Measurements from ENCODE around the gene FBH1. TPM values are rescaled to one million over a fixed set of nuclear protein-coding genes. Genes with fewer than 3 reads are reported as not detected.

The FBH1 gene
- polyA plus RNA-seq, 1 donor from 2014 or later, result 41.1 TPM

GRCh38 chr10:5983774-5984173, 93.7 kb downstream of the FBH1 start:
- Histone ChIP-seq H3K4me3 (ENCODE audit: low read length) (no peak overlapping the region), H3K9me2 (ENCODE audit: insufficient read depth, low read length) (no peaks in the 10 kb centered on the region), H3K9ac (ENCODE audit: low read length) (no peak overlapping the region), H3K9me3 (ENCODE audit: low read length) (no peaks in the 10 kb centered on the region), H2AFZ (ENCODE audit: low read depth, low read length) (no peak overlapping the region), H3K36me3 (ENCODE audit: insufficient read depth, low read length) (no peaks in the 10 kb centered on the region), H3K4me2 (ENCODE audit: low read length) (no peak overlapping the region), H3K79me2 (replicated peaks; ENCODE audit: insufficient read depth, low read length) (no peaks in the 10 kb centered on the region), H3K27me3 (ENCODE audit: insufficient read depth, low read depth, low read length) (peaks cover 16% of the 10 kb centered on the region), H3K27ac (ENCODE audit: low read length) (no peak overlapping the region), H4K20me1 (ENCODE audit: insufficient read depth) (no peaks in the 10 kb centered on the region), H3F3A (ENCODE audit: insufficient read depth, low read length, poor library complexity, severe bottlenecking) (no peaks in the 10 kb centered on the region)
- no peak for TF ChIP-seq MXI1 (conservative IDR thresholded peaks at IDR 0.05; ENCODE audit: poor library complexity, severe bottlenecking)
- no peak for TF ChIP-seq TAF1 (IDR thresholded peaks at IDR 0.05; ENCODE audit: low read depth)
- no peak for TF ChIP-seq EP300 (conservative IDR thresholded peaks at IDR 0.05; ENCODE audit: poor library complexity, severe bottlenecking)
- no peak for TF ChIP-seq POLR2AphosphoS5 (IDR thresholded peaks at IDR 0.05)
- TF ChIP-seq EZH2 (IDR thresholded peaks at IDR 0.05; ENCODE audit: borderline replicate concordance, insufficient read depth, low read length, poor library complexity, severe bottlenecking), result no peak
- no peak for TF ChIP-seq RAD21 (conservative IDR thresholded peaks at IDR 0.05)
- TF ChIP-seq REST (IDR thresholded peaks at IDR 0.05; ENCODE audit: borderline replicate concordance), result no peak
- TF ChIP-seq CTCF (IDR thresholded peaks at IDR 0.05; ENCODE audit: poor library complexity, severe bottlenecking), result no peak
- TF ChIP-seq SMC3 (conservative IDR thresholded peaks at IDR 0.05; ENCODE audit: poor library complexity), result no peak

GRCh38 chr10:5985029-5985428, 95.0 kb downstream of the FBH1 start:
- Histone ChIP-seq H3F3A (ENCODE audit: insufficient read depth, low read length, poor library complexity, severe bottlenecking) (no peaks in the 10 kb centered on the region), H4K20me1 (ENCODE audit: insufficient read depth) (no peaks in the 10 kb centered on the region), H3K27me3 (ENCODE audit: insufficient read depth, low read depth, low read length) (peaks cover 5% of the 10 kb centered on the region), H3K9me3 (ENCODE audit: low read length) (no peaks in the 10 kb centered on the region), H3K4me3 (ENCODE audit: low read length) (no peak overlapping the region), H3K4me2 (ENCODE audit: low read length) (no peak overlapping the region), H3K36me3 (ENCODE audit: insufficient read depth, low read length) (no peaks in the 10 kb centered on the region), H3K27ac (ENCODE audit: low read length) (no peak overlapping the region), H2AFZ (ENCODE audit: low read depth, low read length) (no peak overlapping the region), H3K79me2 (replicated peaks; ENCODE audit: insufficient read depth, low read length) (no peaks in the 10 kb centered on the region), H3K9ac (ENCODE audit: low read length) (no peak overlapping the region), H3K9me2 (ENCODE audit: insufficient read depth, low read length) (no peaks in the 10 kb centered on the region)
- TF ChIP-seq CTCF (IDR thresholded peaks at IDR 0.05; ENCODE audit: poor library complexity, severe bottlenecking) (no peak), REST (IDR thresholded peaks at IDR 0.05; ENCODE audit: borderline replicate concordance) (no peak), EZH2 (IDR thresholded peaks at IDR 0.05; ENCODE audit: borderline replicate concordance, insufficient read depth, low read length, poor library complexity, severe bottlenecking) (no peak), EP300 (conservative IDR thresholded peaks at IDR 0.05; ENCODE audit: poor library complexity, severe bottlenecking) (no peak), RAD21 (conservative IDR thresholded peaks at IDR 0.05) (no peak), POLR2AphosphoS5 (IDR thresholded peaks at IDR 0.05) (no peak), SMC3 (conservative IDR thresholded peaks at IDR 0.05; ENCODE audit: poor library complexity) (no peak), TAF1 (IDR thresholded peaks at IDR 0.05; ENCODE audit: low read depth) (no peak), MXI1 (conservative IDR thresholded peaks at IDR 0.05; ENCODE audit: poor library complexity, severe bottlenecking) (no peak)

Data from neural cell (in vitro differentiated cells).